NOMO-1 treated with dmso at 0.1 percent for 144 hours (cell line): ENCODE measurements around the gene MAMLD1.

Experiments
- DNase-seq: peaks from one replicate; lab custom pipeline; 2025; ENCODE audit not compliant: unreplicated experiment; lab: John Stamatoyannopoulos, UW

MAMLD1 gene

DNA sequence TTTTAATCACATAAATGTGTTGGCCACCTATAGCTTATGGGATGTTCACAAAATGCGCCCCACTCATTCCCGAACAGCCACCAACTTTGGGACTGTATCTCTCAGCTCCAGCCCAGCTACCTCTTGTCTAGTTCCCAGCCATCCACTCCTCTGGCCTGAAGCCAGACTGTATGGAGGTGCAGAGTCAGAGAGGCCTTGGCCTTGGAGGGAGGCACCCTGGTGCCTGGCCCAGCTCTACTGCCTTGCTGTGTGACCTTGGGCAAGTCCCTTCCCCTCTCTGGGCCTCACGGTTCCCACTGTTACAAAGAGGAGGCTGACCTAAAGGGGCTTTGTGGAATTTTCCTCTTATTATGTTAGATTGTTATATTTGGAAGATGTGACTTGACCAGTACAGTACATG, 13.9 kb downstream of the MAMLD1 start:
- DNase-seq: no peak

DNA sequence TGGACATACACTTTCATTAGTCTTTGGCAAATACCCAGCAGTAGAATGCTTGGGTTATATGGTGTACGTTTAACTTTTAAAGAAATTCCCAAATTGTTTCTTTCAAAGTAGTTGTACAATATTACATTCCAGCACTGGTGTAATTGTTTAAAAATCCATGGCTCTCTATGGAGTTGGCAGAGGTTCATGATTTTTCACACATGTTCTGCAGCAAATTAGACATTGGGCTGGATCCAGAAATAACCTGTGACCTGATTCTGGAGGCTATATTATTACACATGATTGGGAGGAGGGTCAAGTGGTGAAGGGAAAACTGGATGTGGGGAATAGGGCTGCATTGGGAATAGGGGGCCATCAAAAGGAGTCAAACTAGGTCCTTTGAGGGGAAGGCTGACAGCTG, 41.9 kb downstream of the MAMLD1 start:
- no peak for DNase-seq

- DNase-seq: no peak
Observed at GRCh38 chrX:150405576-150405975, 42.5 kb downstream of the MAMLD1 start.

DNA sequence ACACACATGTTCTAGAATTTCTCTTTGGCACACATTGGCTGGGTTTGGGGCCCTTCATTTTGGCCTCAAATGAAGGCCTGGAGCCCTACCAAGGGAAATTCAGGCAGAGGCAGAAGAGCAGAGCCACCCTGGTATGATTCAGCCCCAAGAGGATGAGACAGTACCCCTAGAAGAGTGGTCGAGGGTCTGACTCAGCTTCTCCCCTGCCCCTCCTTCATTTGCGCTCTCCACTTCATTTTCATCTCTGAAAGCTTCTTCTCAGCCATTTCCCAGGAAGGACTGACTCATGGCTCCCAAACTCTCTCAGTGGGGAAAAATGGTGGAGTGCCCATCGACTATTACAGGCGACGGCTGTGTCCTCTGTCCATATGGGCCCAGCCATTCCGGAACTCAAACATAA, 43.5 kb downstream of the MAMLD1 start:
- no peak for DNase-seq

DNA sequence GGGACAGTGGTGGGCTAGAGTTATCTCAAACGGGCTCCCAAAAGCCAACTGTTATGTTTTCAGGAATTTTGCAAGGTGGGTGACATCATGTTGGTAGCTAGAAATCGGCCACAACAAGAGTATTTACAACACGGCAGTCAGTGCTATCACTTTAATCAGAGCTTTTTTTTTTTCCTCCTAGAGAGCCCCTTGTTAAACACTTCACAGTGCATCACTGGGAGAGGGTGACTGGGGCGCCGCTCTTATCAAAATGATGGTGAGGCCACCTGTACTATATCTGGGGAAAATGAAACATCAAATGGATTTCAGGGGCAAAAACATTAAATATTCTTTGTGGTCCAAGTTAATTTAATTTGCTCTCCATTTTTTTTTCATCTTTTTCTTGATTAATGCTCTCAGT, 44.9 kb downstream of the MAMLD1 start:
- no peak for DNase-seq

GRCh38 chrX:150408561-150408960, 45.4 kb downstream of the MAMLD1 start:
- DNase-seq: no peak

DNA sequence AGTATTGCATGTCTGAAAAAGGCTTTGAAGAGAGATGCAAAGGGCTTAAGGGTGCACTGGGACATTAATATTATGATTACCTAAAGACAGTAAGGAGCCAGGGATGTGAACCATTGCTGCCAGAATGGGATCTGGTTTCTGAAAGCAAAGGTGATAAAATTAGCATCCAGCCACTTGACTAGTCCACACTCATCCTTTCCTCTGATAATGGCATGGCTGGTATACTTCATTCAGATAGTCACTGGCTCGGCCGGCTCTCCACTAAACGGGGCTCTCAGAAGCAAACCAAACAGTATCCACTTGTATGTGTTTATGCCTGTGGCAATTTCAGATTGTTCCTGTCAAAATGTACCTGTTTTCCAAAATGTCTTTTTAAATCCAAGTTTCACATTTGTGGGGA, 46.4 kb downstream of the MAMLD1 start:
- DNase-seq: no peak

GRCh38 chrX:150409964-150410363, 46.8 kb downstream of the MAMLD1 start:
- no peak for DNase-seq

DNA sequence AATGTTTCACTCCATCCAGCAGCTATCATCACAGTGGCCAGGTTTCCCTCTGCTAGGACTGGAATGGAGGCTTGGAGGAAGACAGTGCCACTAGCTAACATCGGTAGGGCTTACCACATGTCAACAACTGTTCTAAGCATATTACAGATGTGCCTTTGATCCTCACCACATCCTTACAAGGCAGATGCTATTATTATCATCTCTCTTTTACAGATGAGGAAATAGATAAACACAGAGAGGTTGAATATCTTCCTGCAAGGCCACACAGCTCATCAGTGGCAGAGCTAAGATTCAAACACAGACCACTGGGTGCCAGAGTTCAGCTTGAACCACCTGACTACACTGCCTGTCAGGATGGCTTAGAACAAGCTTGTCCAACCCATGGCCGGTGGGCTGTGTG, 47.4 kb downstream of the MAMLD1 start:
- no peak for DNase-seq

DNA sequence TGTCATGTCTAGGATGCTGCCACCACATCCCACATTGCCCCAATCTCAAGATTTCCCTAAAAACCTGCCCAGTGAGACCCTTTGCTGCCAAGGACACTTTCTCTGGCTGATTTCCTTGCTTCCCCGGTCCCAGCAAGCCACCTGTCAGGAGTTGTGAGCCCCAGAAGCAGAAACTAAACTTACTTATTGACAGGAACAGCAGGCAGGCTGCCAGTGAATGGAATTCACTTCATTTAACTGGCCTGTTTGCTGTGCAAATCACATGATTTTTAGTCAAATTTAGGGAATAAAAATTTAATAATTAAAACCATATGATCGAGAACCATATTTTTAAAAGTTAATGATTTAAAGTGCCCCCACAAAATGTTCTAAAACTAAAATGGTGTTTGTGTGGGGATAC, 48.5 kb downstream of the MAMLD1 start:
- DNase-seq: no peak

DNA sequence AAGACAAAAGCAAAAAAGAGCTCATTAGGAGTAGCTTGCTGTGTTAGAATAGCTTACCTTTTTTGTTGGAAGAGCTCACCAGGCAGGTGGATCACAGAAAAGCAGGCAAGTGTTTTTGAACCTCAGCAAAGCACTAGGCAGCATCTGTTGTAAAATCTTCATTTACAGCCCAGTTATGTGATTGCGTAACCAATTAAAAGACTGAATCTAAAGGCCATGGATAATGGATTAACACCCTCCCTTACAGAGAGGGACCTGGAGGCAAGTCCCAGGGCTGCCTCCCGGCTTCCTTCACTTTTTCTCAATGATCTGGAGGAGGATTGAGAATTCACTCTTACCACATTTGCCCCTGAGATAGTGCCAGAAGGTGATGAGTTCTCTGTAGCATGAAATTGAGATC, 51.1 kb downstream of the MAMLD1 start:
- no peak for DNase-seq

DNA sequence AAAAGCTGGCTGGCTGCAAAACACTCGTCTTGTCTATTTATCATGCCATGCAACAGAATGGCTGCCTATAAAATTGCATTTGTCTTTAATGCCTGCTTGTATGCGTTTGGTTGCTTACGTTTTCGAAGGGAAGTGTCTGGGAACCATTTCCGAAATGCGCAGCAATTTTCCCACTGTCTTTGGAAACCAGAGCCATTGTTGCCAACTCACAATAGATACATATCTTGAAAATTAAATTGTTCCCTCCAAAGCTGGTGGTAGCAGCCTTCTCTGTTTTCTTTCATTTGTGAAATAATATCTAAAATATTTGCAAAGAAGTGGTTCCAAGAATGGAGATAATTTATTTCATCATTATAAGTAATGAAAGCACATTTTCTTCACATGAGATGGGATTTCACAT, 53.4 kb downstream of the MAMLD1 start:
- no peak for DNase-seq

- DNase-seq: no peak
Observed at GRCh38 chrX:150421816-150422215, 58.7 kb downstream of the MAMLD1 start.

- DNase-seq: peak; percentile 58
Observed at GRCh38 chrX:150429594-150429993, 66.5 kb downstream of the MAMLD1 start.

DNA sequence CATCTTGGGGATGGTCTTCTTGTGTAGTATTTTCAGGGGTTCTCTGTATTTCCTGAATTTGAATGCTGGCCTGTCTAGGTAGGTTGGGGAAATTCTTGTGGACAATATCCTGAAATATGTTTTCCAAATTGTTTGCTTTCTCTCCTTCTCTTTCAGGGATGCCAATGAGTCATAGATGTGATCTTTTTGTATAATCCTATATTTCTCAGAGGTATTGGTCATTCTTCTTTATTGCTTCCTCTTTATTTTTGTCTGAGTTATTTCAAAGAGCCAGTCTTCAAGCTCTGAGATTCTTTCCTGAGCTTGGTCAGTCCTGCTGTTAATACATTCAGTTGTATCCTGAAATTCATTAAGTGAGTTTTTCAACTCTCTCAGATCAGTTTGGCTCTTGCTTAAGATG, 73.1 kb downstream of the MAMLD1 start:
- DNase-seq: no peak

DNA sequence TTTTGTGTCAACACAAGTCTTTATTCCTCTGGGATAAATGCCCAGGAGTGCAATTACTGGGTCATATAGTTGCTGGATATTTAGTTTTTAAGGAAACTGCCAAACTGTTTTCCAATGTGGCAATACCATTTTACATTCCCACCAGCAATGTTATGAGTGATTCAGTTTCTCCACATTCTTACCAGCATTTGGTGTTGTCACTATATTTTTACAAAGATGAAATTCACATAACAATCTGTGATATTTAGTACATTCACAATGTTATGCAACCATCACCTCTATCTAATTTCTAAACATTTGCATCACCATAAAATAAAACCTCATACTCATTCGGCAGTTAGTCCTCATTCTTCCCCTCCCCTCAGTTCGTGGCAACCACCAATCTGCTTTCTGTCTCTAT, 75.0 kb downstream of the MAMLD1 start:
- no peak for DNase-seq

DNA sequence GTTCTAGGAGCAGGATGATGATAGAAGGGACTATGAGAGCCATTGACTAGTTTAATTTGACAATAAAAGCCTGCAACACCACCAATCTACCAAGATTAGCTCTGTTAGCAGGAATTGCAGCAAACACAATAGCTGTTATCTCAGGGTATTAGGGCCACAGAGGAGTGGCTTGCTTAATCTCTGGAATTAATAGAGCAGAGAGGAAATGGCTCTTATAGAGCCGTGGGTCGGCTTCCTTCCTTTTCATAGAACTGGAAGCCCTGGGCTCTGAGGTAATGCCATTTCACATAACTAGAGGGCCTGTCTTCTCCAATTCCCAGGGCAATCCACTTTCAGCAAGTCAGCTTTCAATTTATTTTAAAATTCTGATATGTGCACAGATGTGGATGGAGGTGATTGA, 83.0 kb downstream of the MAMLD1 start:
- DNase-seq: no peak

- no peak for DNase-seq
Observed at GRCh38 chrX:150446995-150447394, 83.9 kb downstream of the MAMLD1 start.

GRCh38 chrX:150449313-150449712, 86.2 kb downstream of the MAMLD1 start:
- no peak for DNase-seq

DNA sequence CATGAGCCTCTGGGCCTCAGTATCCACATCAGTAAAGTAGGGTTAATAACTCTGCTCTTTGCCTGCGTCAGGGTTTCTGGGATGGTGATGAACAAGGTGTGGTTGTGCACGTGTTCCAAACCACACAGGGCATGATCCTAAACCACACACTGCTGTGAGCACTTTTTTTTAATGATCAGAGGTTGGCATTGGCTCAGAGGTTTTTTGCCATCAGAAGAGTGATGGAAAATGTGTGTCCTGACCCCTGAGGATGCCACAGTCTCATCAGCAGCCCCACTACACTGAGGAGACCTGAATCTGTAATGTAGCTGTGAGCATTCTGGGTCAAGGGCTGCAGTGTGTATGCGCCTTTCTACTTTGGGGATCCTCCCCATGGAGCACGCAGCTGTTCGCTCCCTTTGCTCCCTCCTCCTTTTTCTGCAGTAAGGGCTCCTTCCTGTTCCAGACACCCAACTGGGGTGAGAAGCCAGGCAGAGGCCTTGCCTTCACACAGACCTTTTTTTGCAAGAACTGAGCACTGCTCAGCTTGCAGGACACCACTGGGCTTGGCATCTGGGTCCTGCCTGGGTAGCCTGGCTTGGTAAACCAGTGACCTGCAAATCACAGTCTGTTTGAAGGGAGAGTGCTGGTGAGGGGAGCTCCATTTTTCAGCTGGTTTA, 87.5 kb downstream of the MAMLD1 start:
- DNase-seq: no peak

DNA sequence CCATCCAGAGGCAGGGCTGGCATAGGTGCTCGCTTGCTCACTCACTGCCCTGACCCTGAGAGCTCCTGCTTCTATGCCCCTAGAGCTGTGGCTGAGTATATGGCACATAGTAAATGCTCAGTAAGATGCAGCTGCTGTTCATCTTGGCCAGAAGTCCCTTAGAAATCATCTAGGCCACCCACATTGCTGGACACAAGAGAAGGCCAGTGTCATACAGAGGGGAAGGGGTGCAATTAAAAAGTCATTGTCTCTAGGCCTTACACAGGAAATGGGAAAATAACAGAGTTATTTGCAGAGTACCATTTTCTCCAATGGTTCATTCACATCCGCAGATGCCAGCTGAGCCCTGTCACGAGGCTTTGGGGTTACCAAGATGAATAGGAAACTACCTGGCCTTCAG, 88.8 kb downstream of the MAMLD1 start:
- DNase-seq: no peak

DNA sequence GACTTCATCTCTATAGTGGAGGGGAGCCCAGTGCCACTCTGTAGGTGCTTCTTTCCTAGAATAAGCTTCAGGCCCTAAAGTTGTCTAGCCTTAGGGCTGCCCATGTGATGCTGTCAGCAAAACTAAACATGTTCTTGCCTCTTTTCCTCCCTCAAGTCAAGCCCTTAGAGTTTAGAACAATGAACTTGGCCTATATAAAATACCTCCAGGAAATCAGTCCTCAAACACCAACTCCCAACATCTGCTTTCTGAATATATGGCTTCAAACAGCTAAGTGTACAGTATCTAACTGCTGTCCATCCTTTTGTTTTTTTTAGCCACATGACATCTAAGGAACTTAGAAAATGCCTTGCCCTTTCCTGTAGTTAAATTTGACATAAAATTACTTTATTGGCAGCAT, 91.0 kb downstream of the MAMLD1 start:
- DNase-seq: no peak

DNA sequence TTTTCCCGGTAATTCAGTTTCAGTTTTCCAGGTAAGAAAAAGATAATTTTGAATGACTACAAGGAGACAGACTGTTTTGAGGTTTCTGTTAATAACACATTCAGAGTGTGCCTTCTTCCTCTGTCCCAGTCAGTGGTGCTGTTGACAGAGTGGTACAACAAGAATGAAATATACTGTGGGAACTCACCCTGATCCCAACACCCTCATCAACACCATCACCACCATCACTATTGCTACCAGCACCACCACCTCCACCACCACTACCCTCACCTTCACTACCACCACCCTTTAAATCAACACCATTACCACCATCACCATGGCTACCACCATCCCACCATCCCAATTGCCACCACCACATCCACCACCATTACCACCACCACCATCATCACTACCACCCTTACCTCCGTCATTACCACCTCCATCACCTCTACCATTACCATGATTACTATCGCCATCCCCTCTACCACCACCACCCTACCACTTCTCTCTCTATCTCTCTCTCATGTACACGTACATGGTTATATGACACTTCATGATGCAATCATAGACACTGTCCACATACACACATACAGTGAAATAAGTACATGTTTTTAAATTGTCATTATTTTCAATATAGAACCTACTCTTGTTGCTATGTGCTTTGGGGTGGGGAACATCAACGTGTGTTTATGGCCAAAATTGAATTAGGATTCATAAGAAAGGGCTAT, 91.5 kb downstream of the MAMLD1 start:
- DNase-seq: no peak
